Heart left ventricle (tissue), 13 donors: ENCODE data around the gene TNFSF10.

Source experiments
- POLR2A ChIP-seq, 2 donors: fragments of 450-650 bp; IDR thresholded peaks; one replicate each; pipeline ENCODE4 v1.6.1; 2017; ENCODE audit warnings: antibody characterized with exemption in 2 of 2, mild to moderate bottlenecking in 2 of 2, moderate library complexity in 2 of 2
- TF ChIP-seq, protein P1 (sequence below), 12 donors: fragments of 200-600 bp; sonication (generic) in 4 of 12; IDR thresholded peaks; one replicate each; pipeline versions ENCODE4 v1.5.0 to v1.8.0; 2018 to 2022; ENCODE audit warnings: antibody characterized with exemption in 12 of 12, mild to moderate bottlenecking in 5 of 12
- donor health status: ischemic (EF 13 %, LVEDD 7.1; RV severe dilation, severe dysfunction).
- donor health status: DM: no; HTN: yes; CAD: no.
- donor health status: DM: no; HTN: no; CAD: no.
- donor health status: ischemic (EF 25% LVEDD 6.9; RV normal size, moderate dysfunction).
- donor health status: ischemic (EF 25% LVEDD 5.7; RV mildly dilated, moderate dysfunction).
- donor health status: ischemic (EF 35%, LVEDD 5.7; RV mildly dilated, moderate dysfunction).
- donor health status: nonischemic (EF 11% LVEDD 7.7; RV severe dilation, severe dysfunction).
- donor health status: DM: yes; HTN: yes; CAD: no.
- donor health status: PGD.
- donor health status: ischemic (EF 29% LVEDD 5.4; RV normal size, mild dysfunction).
- donor health status: nonischemic (EF 23%, LVEDD 6.1; RV moderate dilation, normal function).

- TF ChIP-seq, protein P1, sequence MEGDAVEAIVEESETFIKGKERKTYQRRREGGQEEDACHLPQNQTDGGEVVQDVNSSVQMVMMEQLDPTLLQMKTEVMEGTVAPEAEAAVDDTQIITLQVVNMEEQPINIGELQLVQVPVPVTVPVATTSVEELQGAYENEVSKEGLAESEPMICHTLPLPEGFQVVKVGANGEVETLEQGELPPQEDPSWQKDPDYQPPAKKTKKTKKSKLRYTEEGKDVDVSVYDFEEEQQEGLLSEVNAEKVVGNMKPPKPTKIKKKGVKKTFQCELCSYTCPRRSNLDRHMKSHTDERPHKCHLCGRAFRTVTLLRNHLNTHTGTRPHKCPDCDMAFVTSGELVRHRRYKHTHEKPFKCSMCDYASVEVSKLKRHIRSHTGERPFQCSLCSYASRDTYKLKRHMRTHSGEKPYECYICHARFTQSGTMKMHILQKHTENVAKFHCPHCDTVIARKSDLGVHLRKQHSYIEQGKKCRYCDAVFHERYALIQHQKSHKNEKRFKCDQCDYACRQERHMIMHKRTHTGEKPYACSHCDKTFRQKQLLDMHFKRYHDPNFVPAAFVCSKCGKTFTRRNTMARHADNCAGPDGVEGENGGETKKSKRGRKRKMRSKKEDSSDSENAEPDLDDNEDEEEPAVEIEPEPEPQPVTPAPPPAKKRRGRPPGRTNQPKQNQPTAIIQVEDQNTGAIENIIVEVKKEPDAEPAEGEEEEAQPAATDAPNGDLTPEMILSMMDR (IDR thresholded peaks at IDR 0.05) = no peak
- no peak for TF ChIP-seq POLR2A (IDR thresholded peaks at IDR 0.05)
Observed at GRCh38 chr3:172525116-172525613, 1.9 kb upstream of the TNFSF10 start.
